ENCODE data around the gene RINL.
A peak's percentile ranks its signal among the peaks of the same experiment; 100 is the strongest.
"Not testable (repeated sequence)": the region's sequence is repeated elsewhere in the genome, so short reads cannot be mapped to it uniquely, and the experiment has no call there.

RINL gene

DNA sequence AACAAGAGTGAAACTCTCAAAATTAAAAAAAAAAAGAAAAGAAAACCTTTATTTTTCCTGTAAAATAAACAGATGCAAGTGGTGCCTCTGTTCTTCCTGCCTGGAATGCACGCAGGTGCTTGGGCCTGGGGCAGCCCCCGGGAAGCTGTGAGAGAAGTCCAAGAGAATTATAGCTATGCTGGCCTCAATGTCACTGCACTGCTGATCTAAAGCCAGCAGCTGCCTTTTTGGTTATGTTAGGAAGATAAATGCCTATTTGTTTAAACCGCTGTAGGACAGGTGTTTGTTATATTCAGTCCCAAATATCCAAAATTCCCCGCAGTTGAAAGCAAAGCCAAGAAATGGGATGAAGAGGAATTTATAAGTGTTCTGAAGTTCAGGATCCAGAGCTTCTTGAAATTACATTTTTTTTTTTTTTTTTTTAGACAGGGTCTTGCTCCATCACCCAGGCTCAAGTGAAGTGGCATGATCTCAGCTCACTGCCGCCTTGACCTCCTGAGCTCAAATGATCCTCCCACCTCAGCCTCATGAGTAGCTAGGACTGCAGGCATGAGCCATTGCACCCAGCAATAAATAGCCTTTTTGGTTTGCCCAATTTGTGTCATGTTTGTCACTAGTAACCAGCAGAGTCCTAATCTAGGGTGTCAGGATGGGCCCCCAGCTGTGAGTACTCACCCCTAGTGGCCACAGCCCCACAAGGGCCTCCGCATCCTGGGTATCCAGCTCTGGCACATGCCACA lies 2.2 kb downstream of the RINL start:
- no peak for DNase-seq

DNA sequence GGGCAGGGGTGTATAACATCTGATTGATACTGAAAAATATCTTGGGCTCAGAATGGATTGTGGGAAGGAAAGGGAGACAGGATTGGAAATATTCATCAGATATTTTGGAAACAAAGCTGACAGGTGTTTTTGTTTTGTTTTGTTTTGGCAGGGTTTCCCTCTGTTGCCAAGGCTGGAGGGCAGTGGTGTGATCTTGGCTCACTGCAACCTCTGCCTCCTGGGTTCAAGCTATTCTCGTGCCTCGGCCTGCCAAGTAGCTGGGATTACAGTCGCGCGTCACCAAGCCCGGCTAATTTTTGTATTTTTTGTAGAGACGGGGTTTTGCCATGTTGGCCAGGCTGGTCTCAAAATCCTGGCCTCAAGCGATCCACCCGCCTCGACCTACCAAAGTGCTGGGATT lies 4.7 kb downstream of the RINL start:
- DNase-seq = not testable (repeated sequence)

DNA sequence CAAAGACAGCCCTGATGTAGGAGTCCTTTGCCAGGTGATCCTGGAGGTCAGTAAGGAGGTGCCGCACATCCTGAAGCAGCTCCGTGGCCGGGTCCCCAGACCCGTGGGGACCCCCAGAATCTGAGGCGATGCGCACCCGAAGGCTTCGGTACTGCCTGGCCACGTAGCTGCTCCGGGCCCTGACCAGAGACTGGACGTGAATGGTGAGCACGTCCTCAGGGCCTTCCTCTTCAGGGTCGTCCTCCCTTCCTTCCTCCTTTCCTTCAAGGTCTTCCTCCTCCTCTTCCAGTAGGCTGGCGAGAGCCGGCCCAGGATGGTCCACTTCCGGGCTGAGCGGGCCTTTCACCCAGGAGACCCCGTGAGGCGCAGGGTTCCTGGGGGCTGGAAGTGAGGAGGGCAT lies 7.5 kb downstream of the RINL start:
- DNase-seq = no peak

DNA sequence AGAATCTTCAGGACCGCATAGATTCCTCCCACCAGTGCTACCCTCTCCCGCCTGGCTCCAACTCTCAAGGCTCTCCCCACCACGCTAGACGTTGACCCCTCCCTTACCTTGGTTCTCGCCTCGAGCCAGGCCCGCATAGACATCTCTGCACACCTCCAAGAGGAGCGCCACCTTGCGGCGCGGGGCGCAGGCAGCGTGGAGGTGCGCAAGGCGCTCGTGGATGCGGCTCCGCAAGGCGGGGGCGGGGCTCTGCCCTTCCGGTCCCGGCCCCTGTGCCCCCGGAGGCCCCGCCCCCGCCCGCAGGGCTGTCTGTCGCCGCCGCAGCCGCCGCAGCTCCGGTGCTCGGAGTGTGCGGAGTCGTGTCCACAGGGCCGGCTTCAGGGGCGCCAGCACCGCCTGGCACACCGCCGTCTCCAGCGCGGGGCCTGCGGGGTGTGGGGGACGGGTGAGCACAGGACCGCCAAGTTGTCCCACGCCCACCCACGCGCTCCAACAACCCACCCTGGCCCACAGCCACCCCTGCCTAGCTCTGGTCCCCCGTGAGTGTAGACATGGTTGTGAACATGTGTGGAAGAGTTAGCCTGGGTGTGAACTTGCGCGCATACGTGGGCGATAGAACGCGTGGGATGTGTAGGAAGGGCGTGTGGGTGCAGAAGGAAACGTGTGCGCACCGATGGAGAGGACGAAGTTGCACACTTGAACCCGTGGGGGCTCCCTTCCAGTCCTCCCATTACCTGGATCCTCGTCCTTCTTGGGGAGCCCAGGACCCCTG lies 8.1 kb downstream of the RINL start:
- peak in 52 of 56 donors; percentile 10 to 85 (median 54) for DNase-seq

DNA sequence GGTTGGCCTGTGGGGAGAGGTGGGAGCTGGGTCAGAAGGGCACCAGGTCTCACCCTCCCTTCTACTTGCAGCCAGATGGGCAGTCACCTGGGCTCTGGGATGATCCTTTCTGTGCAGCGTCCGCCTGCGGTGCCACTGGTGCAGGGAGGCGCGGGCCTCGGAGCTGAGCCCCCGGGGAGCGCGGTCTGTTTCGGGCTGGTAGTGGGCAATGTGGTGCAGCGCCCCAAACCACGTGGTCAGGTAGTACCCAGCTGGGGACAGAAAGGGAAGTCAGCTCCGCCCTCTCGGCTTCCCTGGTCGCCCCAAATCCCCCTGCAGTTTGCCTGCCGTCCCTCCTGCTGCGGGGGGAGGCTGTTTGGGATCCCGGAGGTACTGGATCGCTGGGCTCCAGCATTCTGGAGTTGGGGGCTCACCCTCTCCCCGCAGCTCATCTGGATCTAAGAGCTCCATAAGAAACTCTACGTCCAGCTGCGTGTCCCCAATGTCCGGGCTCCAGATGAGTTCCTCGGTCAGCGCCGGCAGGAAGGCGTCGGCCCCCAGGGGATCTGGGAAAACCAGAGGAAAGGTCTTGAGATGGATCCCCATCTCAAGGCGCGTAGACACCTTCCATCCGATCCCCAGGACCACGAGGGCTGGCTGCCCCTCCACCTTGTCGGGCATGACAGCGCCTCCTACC lies 8.8 kb downstream of the RINL start:
- peak in 5 of 56 donors; percentile 6 to 29 (median 20) for DNase-seq

DNA sequence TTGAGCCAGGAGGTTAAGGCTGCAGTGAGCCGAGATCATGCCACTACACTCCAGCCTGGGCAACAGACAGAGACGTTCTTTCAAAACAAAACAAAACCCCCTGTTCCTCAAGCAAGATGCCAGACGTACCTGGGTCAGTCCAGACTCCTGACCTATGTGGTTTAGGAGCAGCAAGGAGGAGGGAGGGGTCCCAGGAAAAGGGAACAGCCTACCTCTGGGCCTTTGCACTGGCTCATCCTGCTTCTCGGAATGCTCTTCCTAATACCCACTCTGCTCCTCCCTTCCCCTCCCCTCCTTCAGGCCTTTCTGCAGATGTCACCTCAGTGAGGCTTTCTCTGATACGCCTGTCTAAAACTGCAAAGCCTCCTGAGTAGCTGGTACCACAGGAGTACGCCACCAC lies 9.5 kb downstream of the RINL start:
- DNase-seq = no peak

DNA sequence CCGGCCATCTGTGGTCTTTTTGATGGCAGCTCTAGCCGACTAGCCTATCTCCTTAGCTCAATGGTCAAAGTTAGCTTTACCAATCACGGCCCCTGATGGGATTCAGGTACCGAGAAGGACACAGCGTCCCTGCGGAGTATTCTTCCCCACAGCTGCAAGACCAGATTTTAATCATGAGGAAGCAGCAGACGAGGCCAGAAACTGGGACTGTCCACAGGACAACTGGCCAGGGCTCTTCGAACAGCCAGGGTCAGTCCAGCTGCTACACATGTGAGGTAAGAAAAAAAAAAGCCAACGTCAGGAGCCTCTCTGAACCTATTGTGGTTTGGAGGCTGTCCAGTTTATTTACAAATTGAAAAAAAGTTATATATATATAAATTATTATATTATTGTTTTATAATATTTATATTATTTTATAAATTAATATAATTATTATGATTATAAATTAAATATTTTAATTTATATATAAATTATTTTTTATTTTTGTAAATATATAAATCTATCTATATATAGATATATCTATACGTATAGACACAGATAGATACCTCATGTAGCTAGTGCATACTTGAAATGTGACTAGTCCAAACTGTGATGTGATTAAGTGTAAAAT lies 10.8 kb downstream of the RINL start:
- DNase-seq = no peak

DNA sequence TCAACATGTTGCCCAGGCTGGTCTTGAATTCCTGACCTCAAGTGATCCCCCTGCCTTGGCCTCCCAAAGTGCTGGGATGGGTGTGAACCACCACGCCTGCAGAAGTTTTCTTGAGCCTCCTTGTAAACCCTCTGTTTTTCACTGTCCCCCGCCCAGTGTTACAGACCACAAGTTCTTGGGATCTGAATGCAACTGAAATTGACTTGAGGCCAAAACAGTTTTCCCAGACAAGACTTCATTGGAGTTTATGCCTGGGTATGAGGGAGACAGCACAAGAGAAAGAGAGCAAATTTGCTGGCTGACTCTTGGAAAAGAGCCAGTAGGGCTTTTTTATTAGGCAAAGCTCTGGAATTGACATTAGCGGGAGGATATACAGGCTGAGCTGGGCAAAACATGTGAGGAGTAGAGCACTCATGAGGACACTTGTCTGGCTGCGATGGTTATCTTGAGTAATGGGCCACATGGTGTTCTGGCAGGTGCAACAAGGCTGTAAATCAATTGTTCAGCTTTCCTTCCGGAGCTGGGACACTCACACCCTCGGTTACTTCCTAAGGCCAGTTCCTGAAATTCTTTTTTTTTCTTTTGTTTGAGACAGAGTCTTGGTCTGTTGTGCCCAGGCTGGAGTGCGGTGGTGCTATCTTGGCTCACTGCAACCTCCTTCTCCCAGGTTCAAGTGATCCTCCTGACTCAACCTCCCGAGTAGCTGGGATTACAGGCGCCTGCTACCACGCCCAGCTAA lies 15.6 kb downstream of the RINL start:
- DNase-seq = no peak

DNA sequence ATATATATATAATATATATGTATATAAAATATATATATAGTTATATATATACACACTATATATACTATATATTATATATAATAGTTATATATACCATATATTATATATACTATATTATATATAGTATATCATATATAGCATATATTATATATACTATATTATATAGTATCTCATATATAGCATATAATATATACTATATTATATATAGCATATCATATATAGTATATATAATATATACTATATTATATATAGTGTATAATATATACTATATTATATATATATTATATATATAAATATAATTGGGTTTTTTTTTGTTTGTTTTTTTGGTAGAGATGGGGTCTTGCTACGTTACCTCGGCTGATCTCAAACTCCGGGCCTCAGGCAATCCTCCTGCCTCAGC lies 16.7 kb downstream of the RINL start:
- DNase-seq = no peak

DNA sequence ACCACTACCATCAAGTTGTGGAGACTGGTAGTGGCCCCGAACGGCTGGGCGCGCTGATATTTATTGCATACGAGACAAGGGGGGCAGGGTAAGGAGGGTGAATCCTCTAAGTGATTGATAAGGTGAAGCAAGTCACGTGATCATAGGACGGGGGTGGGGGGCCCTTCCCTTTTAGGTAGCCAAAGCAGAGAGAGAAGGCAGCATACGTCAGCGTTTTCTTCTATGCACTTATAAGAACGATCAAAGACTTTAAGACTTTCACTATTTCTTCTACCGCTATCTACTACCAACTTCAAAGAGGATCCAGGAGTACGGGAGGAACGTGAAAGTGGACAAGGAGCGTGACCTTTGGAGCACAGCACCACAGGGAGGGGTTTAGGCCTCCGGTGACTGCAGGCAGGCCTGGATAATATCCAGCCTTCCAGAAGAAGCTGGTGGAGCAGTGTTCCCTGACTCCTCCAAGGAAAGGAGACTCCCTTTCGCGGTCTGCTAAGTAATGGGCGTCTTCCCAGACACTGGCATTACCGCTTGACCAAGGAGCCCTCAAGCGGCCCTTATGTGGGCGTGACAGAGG lies 18.4 kb downstream of the RINL start:
- not testable (repeated sequence) for DNase-seq

DNA sequence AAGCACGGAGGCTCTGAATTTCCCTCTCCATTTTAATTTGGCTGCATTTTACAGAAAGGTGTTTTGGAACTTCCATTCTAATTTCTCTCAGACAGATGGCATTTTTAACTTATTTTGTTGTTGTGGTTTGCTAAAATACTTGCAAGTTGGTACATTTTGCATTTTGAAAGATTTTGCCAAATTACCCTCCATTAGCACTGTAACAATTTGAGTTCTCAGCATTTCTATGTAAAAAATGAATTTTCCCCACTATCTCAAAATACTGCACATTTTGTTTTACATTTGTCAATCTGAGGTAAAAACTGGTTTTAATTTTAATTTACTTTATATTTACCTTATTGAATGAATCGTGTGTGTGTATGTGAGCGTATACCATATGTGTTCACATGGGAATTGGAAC lies 21.3 kb downstream of the RINL start:
- no peak for DNase-seq

DNA sequence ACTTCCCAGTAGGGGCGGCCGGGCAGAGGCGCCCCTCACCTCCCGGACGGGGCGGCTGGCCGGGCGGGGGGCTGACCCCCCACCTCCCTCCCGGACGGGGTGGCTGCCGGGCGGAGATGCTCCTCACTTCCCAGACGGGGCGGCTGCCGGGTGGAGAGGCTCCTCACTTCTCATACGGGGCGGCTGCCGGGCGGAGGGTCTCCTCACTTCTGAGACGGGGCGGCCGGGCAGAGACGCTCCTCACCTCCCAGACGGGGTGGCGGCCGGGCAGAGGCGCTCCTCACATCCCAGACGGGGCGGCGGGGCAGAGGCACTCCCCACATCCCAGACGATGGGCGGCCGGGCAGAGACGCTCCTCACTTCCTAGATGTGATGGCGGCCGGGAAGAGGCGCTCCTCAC lies 22.3 kb downstream of the RINL start:
- DNase-seq = not testable (repeated sequence)

DNA sequence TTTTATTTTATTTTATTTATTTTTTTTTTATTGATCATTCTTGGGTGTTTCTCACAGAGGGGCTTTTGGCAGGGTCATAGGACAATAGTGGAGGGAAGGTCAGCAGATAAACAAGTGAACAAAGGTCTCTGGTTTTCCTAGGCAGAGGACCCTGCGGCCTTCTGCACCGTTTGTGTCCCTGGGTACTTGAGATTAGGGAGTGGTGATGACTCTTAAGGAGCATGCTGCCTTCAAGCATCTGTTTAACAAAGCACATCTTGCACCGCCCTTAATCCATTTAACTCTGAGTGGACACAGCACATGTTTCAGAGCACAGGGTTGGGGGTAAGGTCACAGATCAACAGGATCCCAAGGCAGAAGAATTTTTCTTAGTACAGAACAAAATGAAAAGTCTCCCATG lies 23.1 kb downstream of the RINL start:
- not testable (repeated sequence) for DNase-seq

DNA sequence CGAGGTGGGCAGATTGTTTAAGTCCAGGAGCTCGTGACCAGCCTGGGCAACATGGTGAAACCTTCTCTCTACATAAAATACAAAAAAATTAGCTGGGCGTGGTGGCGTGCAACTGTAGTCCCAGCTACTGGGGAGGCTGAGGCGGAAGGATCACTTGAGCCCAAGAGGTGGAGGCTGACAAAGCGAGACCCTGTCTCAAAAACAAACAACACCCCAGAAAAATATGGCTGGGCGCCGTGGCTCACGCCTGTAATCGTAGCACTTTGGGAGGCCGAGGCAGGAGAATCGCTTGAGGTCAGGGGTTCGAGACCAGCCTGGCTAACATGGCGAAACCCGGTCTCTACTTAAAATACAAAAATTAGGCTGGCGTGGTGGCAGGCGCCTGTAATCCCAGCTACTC lies 24.9 kb downstream of the RINL start:
- DNase-seq = no peak

DNA sequence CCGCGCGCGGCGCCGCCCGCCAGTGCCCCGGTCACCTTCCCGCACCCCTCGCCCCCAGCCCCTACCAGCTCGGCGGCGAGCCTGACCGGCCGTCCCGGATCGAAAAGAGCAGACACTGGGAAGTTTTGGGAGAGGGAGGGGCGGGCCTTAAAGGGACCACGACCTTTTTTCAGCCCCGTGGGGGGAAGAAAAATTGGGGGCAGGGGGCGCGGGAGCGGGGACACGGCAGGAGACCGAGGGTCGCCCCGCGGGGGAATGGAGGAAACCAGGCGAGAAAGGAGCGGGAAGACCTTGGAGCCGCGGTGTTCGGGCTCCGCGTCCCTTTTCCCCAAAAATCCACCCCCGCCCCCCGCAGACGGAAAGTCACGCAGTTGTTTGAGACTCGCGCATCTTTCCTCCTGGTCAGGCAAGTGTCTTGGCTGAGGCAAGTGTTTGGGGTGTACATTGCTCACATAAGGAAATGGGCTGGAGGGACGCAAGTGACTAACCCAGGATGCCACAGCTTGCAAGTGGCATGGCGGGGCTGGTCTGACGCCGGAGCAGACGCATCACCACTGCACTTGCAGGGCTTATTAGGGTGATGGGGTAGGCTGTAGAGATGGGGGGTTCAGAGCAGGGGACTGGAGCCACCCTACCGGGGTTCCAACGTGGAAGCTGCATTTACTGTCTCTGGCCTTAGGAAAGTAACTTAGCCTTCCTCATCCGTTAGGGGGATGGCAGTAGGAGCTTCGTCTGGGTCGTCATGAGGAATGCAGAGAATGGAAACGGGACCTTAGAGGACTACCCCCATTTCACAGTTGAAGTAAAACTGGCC lies 25.6 kb downstream of the RINL start:
- peak in 42 of 56 donors; percentile 17 to 83 (median 56) for DNase-seq

DNA sequence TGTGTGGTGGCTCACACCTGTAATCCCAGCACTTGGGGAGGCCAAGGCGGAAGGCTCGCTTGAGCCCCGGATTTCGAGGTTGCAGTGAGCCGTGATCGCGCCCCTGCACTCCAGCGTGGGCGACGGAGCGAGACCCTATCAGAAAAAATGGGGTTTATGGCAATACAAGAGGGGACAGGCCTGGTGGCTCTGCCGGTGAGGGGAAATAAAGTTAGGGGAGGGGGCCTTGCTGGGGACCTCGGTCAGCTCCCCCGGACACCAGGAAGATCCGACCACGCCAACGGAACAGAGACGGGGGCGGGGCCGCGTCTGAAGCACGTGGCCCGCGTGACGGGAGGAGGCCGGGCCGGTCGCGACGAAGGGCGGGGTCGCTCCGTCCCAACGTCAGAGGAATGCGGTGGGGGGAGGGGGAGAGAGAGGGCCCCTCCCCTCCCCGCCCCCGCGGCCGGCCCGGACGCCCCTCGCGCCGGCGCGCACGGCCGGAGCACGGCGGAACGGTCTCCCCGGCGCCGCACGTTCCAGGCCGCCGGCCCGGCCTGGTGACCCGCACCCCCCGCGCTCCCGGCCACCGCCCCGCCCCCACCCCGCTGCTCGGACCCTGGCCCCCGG lies 26.3 kb downstream of the RINL start:
- peak in 55 of 56 donors; percentile 39 to 94 (median 83) for DNase-seq

DNA sequence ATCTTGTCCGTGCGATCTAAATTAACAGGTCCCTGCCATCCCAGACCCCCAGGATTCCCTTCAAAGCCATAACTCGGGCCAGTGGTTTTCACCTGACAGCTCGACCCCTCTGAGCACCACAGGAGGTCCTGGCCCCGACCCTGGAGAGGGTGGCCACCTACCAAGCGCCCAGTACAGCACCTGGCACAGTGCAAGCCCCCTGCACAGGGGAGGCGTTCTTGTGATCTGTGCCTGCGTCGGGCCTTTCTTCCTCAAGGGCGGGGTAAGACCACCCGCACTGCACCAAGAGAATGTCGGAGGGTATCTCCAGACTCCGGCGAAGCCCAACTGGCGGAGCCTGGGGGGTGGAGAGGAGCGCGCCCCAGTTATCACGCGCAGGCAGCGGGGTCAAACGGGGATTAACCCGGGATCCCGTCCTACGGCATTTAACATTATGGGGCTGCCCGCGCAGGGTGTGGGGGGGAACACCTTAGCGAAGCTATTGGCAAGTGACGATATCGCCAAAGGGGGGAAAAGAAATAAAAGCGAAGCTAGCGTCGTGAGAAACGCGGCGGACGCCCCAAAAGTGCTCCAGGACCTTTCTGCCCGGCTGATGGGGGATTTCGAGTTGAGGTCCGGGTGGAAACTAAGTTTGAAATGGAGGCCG lies 27.0 kb downstream of the RINL start:
- peak in 32 of 56 donors; percentile 15 to 65 (median 49) for DNase-seq

DNA sequence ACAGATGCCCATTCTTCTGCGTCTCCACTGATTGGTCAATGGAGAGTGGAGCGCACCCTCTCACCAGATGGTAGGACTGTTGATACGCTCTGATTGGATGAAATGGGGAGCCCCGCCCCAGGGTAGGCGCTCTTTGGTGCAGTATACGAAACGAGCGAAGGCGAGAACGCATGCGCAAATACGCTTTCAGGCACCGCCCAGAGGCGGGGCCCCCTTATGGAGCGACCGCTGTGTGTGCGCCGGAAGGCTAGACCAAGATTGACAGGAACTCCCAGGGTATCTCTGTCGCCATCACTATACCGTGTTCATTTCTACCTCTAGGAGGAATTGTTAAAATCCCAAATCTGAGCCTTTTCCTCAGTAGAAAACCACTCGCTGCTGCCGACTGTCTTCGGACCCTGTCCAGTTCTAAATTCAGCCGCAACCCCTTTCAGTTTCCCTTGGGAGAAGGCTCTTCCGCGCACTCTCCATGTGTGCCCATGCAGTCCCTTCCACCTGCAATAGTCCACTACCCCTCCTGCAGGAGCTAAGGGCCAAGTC lies 27.6 kb downstream of the RINL start:
- DNase-seq = peak in 21 of 56 donors; percentile 49 to 100 (median 100)
